Trophoblast cell (in vitro differentiated cells and primary cell): Measurements from ENCODE around the gene RNF183.

ENCODE experiments used
- DNase-seq, 2 donors: peaks; one replicate each; pipeline ENCODE4 v3.0.0-alpha.2; 2016
- H2AFZ ChIP-seq: 2 replicates; pipeline ENCODE4 v1.6.1; 2013; ENCODE audit warnings: low read length, moderate library complexity, mild to moderate bottlenecking; ENCODE audit not compliant: insufficient read depth, poor library complexity
- H2AK5ac ChIP-seq: 2 replicates; pipeline ENCODE4 v1.6.1; 2013; ENCODE audit warnings: mild to moderate bottlenecking, low read length
- H2BK120ac ChIP-seq: 2 replicates; pipeline ENCODE4 v1.6.1; 2013; ENCODE audit warnings: low read length, mild to moderate bottlenecking, moderate library complexity; ENCODE audit not compliant: insufficient read depth, poor library complexity
- H2BK12ac ChIP-seq: 2 replicates; pipeline ENCODE4 v1.6.1; 2013; ENCODE audit warnings: mild to moderate bottlenecking, low read length, moderate library complexity
- H2BK5ac ChIP-seq: 2 replicates; pipeline ENCODE4 v1.6.1; 2013; ENCODE audit warnings: low read length, low read depth, moderate library complexity, mild to moderate bottlenecking; ENCODE audit not compliant: poor library complexity
- H3K14ac ChIP-seq: 2 replicates; pipeline ENCODE4 v1.6.1; 2013; ENCODE audit warnings: mild to moderate bottlenecking, low read length
- H3K18ac ChIP-seq: 2 replicates; pipeline ENCODE4 v1.6.1; 2013; ENCODE audit warnings: mild to moderate bottlenecking, low read length
- H3K23ac ChIP-seq: 2 replicates; pipeline ENCODE4 v1.6.1; 2013; ENCODE audit warnings: low read length
- H3K27ac ChIP-seq: 2 replicates; pipeline ENCODE4 v1.5.1; 2013; ENCODE audit warnings: low read depth, mild to moderate bottlenecking, inconsistent platforms, low read length, moderate library complexity
- H3K27me3 ChIP-seq: 2 replicates; pipeline ENCODE4 v1.6.1; 2013; ENCODE audit warnings: inconsistent platforms, mild to moderate bottlenecking, low read length, moderate library complexity; ENCODE audit not compliant: insufficient read depth
- H3K36me3 ChIP-seq, 2 experiments: 1 replicate in 1 of 2; 2 replicates in 1 of 2; pipeline ENCODE4 v1.6.1; 2013; ENCODE audit warnings: low read length in 2 of 2, mild to moderate bottlenecking in 2 of 2, moderate library complexity in 1 of 2; ENCODE audit not compliant: insufficient read depth in 2 of 2, control insufficient read depth in 1 of 2
- H3K4ac ChIP-seq: 2 replicates; pipeline ENCODE4 v1.6.1; 2013; ENCODE audit warnings: low read depth, mild to moderate bottlenecking, low read length, moderate library complexity
- H3K4me1 ChIP-seq, 2 experiments: 1 replicate in 1 of 2; 2 replicates in 1 of 2; pipeline ENCODE4 v1.6.1; 2013; ENCODE audit warnings: low read length in 2 of 2, mild to moderate bottlenecking in 2 of 2, moderate library complexity in 1 of 2; ENCODE audit not compliant: insufficient read depth in 2 of 2, control insufficient read depth in 1 of 2
- H3K4me2 ChIP-seq: 2 replicates; pipeline ENCODE4 v1.6.1; 2013; ENCODE audit warnings: inconsistent platforms, mild to moderate bottlenecking, low read length, moderate library complexity
- H3K4me3 ChIP-seq: 2 replicates; pipeline ENCODE4 v1.5.1; 2013; ENCODE audit warnings: mild to moderate bottlenecking, low read depth, low read length, inconsistent platforms
- H3K79me1 ChIP-seq: one replicate; pipeline ENCODE4 v1.6.1; 2013; ENCODE audit warnings: low read length
- H3K79me2 ChIP-seq: 2 replicates; pipeline ENCODE4 v1.6.1; 2013; ENCODE audit warnings: low read length, mild to moderate bottlenecking; ENCODE audit not compliant: control insufficient read depth, insufficient read depth, poor library complexity
- H3K9ac ChIP-seq: 2 replicates; pipeline ENCODE4 v1.6.1; 2013; ENCODE audit warnings: mild to moderate bottlenecking, low read length
- H3K9me3 ChIP-seq: 2 replicates; pipeline ENCODE4 v1.6.1; 2013; ENCODE audit warnings: low read depth, mild to moderate bottlenecking, control low read depth, inconsistent platforms, low read length; ENCODE audit not compliant: insufficient read depth
- H4K12ac ChIP-seq: 2 replicates; pipeline ENCODE4 v1.6.1; 2013; ENCODE audit warnings: low read depth, mild to moderate bottlenecking, low read length, moderate library complexity
- H4K8ac ChIP-seq: 2 replicates; pipeline ENCODE4 v1.6.1; 2013; ENCODE audit warnings: low read depth, mild to moderate bottlenecking, low read length, moderate library complexity
- H4K91ac ChIP-seq: one replicate; pipeline ENCODE4 v1.6.1; 2013; ENCODE audit warnings: low read depth, mild to moderate bottlenecking, low read length, moderate library complexity
- WGBS: extraction: QIAGEN DNeasy Blood & Tissue Kit; methylation state at CpG from one replicate; pipeline ENCODE4 v1.1.7; 2013; ENCODE audit warnings: missing lambda C conversion rate; ENCODE audit not compliant: insufficient read length, insufficient coverage; ENCODE audit errors: extremely low coverage; 5-methylcytosine and 5-hydroxymethylcytosine counted together

The RNF183 gene

GRCh38 chr9:113350107-113350661 lies 47.0 kb upstream of the RNF183 start:
- Histone ChIP-seq H4K12ac (no peak overlapping the region), H2AFZ (no peak overlapping the region), H3K79me2 (no peaks in the 10 kb centered on the region), H3K4me3 (no peak overlapping the region), H3K27me3 (peaks cover 13% of the 10 kb centered on the region), H3K9ac (no peak overlapping the region), H3K79me1 (no peaks in the 10 kb centered on the region), H3K4me2 (peak overlapping the region; percentile 88), H2BK120ac (no peak overlapping the region), H3K27ac (no peak overlapping the region), H3K18ac (no peak overlapping the region), H3K36me3 (no peaks in the 10 kb centered on the region), H3K4ac (no peak overlapping the region), H2BK12ac (no peak overlapping the region), H2AK5ac (no peak overlapping the region), H3K9me3 (no peaks in the 10 kb centered on the region), H4K91ac (no peak overlapping the region), H4K8ac (no peak overlapping the region), H2BK5ac (no peak overlapping the region), H3K14ac (no peak overlapping the region), H3K4me1 (peaks cover 4 to 5% of the 10 kb centered on the region in 2 experiments), H3K23ac (no peak overlapping the region)
- no CpG with 5 or more reads among the region's 14 CpGs for WGBS
- no peak for DNase-seq

- H3K4me2 ChIP-seq: peak within 1 kb of the TSS; percentile 88
- peaks cover 4 to 5% of the 10 kb centered on the region in 2 experiments for H3K4me1 ChIP-seq
- WGBS: no CpG with 5 or more reads among the region's 71 CpGs
- H3K4me3 ChIP-seq: peak within 1 kb of the TSS; percentile 77
- no peaks in the 10 kb centered on the region for H3K79me2 ChIP-seq
- no peak within 1 kb of the TSS for H3K27ac ChIP-seq
- H3K14ac ChIP-seq: no peak within 1 kb of the TSS
- peak within 1 kb of the TSS; percentile 46 for H3K23ac ChIP-seq
- DNase-seq: peak; percentile 20 to 51
- H2BK12ac ChIP-seq: no peak within 1 kb of the TSS
- no peak within 1 kb of the TSS for H2BK5ac ChIP-seq
- H2BK120ac ChIP-seq: no peak within 1 kb of the TSS
- H2AK5ac ChIP-seq: no peak within 1 kb of the TSS
- no peak within 1 kb of the TSS for H4K12ac ChIP-seq
- peak within 1 kb of the TSS; percentile 87 for H2AFZ ChIP-seq
- no peaks in the 10 kb centered on the region for H3K36me3 ChIP-seq
- H3K9ac ChIP-seq: no peak within 1 kb of the TSS
- no peak within 1 kb of the TSS for H4K91ac ChIP-seq
- H3K18ac ChIP-seq: no peak within 1 kb of the TSS
- no peaks in the 10 kb centered on the region for H3K79me1 ChIP-seq
- H3K27me3 ChIP-seq: peaks cover 13% of the 10 kb centered on the region
- H4K8ac ChIP-seq: no peak within 1 kb of the TSS
- H3K9me3 ChIP-seq: no peaks in the 10 kb centered on the region
- no peak within 1 kb of the TSS for H3K4ac ChIP-seq
Measured at GRCh38 chr9:113349445-113350094, 46.4 kb upstream of the RNF183 start, which contains the start of gene BSPRY. TSS of gene BSPRY (plus strand) at chr9:113349541. CDS start at chr9:113349580, 39 bp downstream.

GRCh38 chr9:113349066-113349444 lies 45.9 kb upstream of the RNF183 start:
- Histone ChIP-seq H2BK12ac (no peak overlapping the region), H3K4me2 (peak overlapping the region; percentile 88), H3K9me3 (no peaks in the 10 kb centered on the region), H3K23ac (peak overlapping the region; percentile 46), H3K4ac (no peak overlapping the region), H3K14ac (no peak overlapping the region), H3K18ac (no peak overlapping the region), H2AK5ac (no peak overlapping the region), H3K9ac (no peak overlapping the region), H4K12ac (no peak overlapping the region), H2AFZ (no peak overlapping the region), H4K8ac (no peak overlapping the region), H3K36me3 (no peaks in the 10 kb centered on the region), H2BK120ac (no peak overlapping the region), H2BK5ac (no peak overlapping the region), H4K91ac (no peak overlapping the region), H3K4me3 (no peak overlapping the region), H3K27me3 (peaks cover 13% of the 10 kb centered on the region), H3K27ac (no peak overlapping the region), H3K4me1 (peaks cover 4 to 5% of the 10 kb centered on the region in 2 experiments), H3K79me2 (no peaks in the 10 kb centered on the region), H3K79me1 (no peaks in the 10 kb centered on the region)
- no peak for DNase-seq
- WGBS: no CpG with 5 or more reads among the region's 13 CpGs

GRCh38 chr9:113348437-113348836 lies 45.3 kb upstream of the RNF183 start:
- H4K8ac ChIP-seq: no peak overlapping the region
- no peak overlapping the region for H4K91ac ChIP-seq
- no peak overlapping the region for H3K14ac ChIP-seq
- H3K4me2 ChIP-seq: no peak overlapping the region
- no peak overlapping the region for H2BK12ac ChIP-seq
- no peak overlapping the region for H3K4me3 ChIP-seq
- no peak overlapping the region for H3K9ac ChIP-seq
- peaks cover 13% of the 10 kb centered on the region for H3K27me3 ChIP-seq
- H3K27ac ChIP-seq: no peak overlapping the region
- no peaks in the 10 kb centered on the region for H3K79me1 ChIP-seq
- H3K79me2 ChIP-seq: no peaks in the 10 kb centered on the region
- H2BK120ac ChIP-seq: no peak overlapping the region
- no peak for DNase-seq
- peaks cover 4 to 5% of the 10 kb centered on the region in 2 experiments for H3K4me1 ChIP-seq
- no peak overlapping the region for H3K4ac ChIP-seq
- no peaks in the 10 kb centered on the region for H3K36me3 ChIP-seq
- no peak overlapping the region for H3K18ac ChIP-seq
- no peaks in the 10 kb centered on the region for H3K9me3 ChIP-seq
- H2AFZ ChIP-seq: no peak overlapping the region
- H2BK5ac ChIP-seq: no peak overlapping the region
- H4K12ac ChIP-seq: no peak overlapping the region
- no peak overlapping the region for H2AK5ac ChIP-seq
- no CpG with 5 or more reads among the region's 3 CpGs for WGBS
- H3K23ac ChIP-seq: no peak overlapping the region
